ENCODE measurements around the gene UBC.
"Not testable (repeated sequence)": the region's sequence is repeated elsewhere in the genome, so short reads cannot be mapped to it uniquely, and the experiment has no call there.

UBC gene

GRCh38 chr12:124931528-124931927 is 17.1 kb upstream of the UBC start:
- DNase-seq (ENCODE audit: low spot score), result not testable (repeated sequence)

GRCh38 chr12:124930586-124930985 is 16.1 kb upstream of the UBC start:
- DNase-seq (ENCODE audit: low spot score), result no peak

- DNase-seq (ENCODE audit: low spot score), result no peak
These were observed 15.4 kb upstream of the UBC start for GRCh38 chr12:124929649-124930419.

GRCh38 chr12:124928912-124929530 is 14.6 kb upstream of the UBC start:
- DNase-seq (ENCODE audit: low spot score), result no peak

GRCh38 chr12:124928095-124928911 is 13.9 kb upstream of the UBC start:
- no peak for DNase-seq (ENCODE audit: low spot score)

- peak; percentile 91 for DNase-seq (ENCODE audit: low spot score)
These were observed 13.0 kb upstream of the UBC start for GRCh38 chr12:124927201-124928094.

- not testable (repeated sequence) for DNase-seq (ENCODE audit: low spot score)
These were observed 11.3 kb upstream of the UBC start for GRCh38 chr12:124925782-124926181.

- no peak for DNase-seq (ENCODE audit: low spot score)
These were observed 10.7 kb upstream of the UBC start for GRCh38 chr12:124925117-124925516.

- DNase-seq (ENCODE audit: low spot score), result no peak
These were observed 9.7 kb upstream of the UBC start for GRCh38 chr12:124923905-124924734.

- peak; percentile 87 for DNase-seq (ENCODE audit: low spot score)
These were observed 7.0 kb upstream of the UBC start for GRCh38 chr12:124921200-124922031.

GRCh38 chr12:124920353-124920935 is 6.0 kb upstream of the UBC start:
- DNase-seq (ENCODE audit: low spot score), result no peak

- peak; percentile 84 for DNase-seq (ENCODE audit: low spot score)
These were observed 5.3 kb upstream of the UBC start for GRCh38 chr12:124919521-124920352.

GRCh38 chr12:124918622-124918988 is 4.2 kb upstream of the UBC start:
- not testable (repeated sequence) for DNase-seq (ENCODE audit: low spot score)

- DNase-seq (ENCODE audit: low spot score), result no peak
These were observed 3.6 kb upstream of the UBC start for GRCh38 chr12:124917841-124918621.

GRCh38 chr12:124917135-124917840 is 2.8 kb upstream of the UBC start:
- peak; percentile 99 for DNase-seq (ENCODE audit: low spot score)

GRCh38 chr12:124916374-124917134 is 2.1 kb upstream of the UBC start:
- peak; percentile 79 for DNase-seq (ENCODE audit: low spot score)

All from activated CD4-positive, alpha-beta T cell treated with anti-CD3 and anti-CD28 coated beads, Interleukin-2, Interleukin-4, amounts not matched to agents 100 ng/mL and 50 ng/mL, durations not matched to agents 16 hours and 8 hours (primary cell).